Stromal cell of bone marrow (primary cell): Measurements from ENCODE around the gene SLC22A13.
"Not testable (repeated sequence)": the region's sequence is repeated elsewhere in the genome, so short reads cannot be mapped to it uniquely, and the experiment has no call there.

ENCODE experiments used
- DNase-seq: peaks from one replicate; pipeline ENCODE4 v3.0.0-alpha.2; 2012; ENCODE audit warnings: low read depth

Gene SLC22A13

DNA sequence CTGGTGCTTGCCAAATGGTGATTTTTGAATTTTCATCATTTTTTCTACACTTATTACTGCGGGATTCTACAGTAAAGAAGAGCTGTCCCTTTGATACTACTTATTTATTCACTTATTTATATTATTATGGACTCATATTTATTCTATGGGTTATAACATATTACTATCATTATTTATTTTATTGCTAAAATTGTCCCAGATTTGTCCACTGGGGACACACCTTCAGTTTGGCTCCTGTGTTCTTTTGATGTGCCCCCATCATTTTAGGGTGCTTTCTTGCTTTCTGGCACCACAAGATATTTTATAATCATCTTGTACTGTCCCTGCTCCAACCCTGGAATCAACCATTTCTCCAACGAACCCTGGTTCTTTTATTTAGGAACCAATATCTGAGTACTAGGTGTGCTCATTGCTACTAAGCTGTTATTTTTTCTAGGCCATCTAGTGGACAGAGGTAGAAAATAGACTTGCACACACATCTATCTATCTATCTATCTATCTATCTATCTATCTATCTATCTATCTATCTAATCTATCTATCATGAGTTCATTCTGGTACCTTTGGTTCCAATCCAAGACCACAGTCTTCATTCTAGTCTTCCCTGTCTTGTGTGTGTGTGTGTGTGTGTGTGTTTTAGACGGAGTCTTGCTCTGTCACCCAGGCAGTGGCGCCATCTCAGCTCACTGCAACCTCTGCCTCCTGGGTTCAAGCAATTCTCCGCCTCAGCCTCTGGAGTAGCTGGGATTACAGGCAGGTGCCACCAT is 32.5 kb downstream of the SLC22A13 start:
- peak; percentile 9 for DNase-seq

DNA sequence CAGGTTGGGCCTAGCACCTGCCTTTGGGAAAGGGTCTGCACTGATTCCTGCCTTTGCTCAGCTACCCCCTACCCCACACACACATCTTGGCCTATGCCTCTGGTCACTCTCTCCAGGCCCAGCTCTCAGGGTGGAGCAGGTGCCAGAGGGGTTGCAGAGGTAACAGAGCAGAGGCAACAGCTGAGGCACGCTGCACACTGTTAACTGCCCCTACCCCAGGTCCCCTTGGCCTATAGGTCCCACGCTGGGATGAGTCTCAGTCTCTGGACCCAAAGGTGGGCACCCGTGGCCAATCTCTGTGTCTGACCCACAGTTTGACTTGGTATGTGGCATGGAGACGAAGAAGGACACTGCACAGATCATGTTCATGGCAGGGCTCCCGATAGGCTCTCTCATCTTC is 41.3 kb downstream of the SLC22A13 start:
- DNase-seq: no peak

DNA sequence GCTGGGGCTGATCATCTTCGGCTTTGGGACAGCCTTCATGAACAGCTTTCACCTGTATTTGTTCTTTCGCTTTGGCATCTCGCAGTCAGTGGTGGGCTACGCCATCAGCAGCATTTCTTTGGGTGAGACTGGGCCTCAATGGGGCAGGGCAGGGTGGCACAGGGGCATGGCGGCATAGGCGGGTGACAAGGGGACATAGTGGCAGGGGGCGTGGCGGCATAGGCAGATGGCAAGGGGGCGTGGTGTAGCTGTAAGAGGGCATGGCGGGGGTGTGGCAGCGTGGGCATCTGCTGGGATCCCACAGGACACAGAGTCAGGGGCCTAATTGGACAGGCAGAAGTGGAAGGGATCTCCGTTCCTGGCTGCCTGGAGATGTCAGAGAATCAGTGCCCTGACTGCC is 42.0 kb downstream of the SLC22A13 start:
- no peak for DNase-seq

DNA sequence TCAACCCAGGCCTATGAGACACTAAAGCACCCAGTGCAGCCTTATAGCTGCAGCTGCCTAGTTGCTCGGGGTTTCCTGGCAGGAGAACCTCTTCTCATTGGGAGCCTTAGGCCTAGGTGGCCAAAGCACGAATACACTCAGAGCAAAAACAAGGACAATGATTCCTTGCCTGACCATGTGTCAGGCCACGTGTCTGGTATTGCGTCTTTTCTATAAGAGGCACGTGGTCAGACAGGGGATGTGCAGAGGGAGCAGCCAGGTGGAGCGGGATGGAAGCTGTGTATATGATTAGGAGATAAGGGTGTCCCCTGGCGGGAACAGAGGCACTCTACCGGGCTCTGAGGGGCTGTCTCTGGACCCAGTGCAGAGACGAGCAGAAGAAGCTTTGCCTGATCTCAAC is 42.8 kb downstream of the SLC22A13 start:
- no peak for DNase-seq

DNA sequence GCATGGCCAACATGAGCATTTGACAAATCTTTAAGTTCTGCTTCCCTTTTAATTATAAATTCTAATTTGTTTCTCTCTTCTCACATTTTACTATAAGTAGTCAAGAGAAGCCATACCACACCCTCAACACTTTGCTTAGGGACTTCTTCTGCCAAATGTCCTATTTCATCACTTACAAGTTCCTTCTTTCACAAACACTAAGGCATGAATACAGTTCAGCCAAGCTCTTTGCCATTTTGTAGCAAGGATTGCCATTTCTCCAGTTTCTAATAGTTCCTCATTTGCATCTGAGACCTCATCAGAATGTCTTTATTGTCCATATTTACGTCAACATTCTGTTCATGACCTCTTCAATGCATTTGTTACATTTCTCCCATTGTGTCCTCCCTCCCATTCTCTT is 45.9 kb downstream of the SLC22A13 start:
- DNase-seq: no peak

DNA sequence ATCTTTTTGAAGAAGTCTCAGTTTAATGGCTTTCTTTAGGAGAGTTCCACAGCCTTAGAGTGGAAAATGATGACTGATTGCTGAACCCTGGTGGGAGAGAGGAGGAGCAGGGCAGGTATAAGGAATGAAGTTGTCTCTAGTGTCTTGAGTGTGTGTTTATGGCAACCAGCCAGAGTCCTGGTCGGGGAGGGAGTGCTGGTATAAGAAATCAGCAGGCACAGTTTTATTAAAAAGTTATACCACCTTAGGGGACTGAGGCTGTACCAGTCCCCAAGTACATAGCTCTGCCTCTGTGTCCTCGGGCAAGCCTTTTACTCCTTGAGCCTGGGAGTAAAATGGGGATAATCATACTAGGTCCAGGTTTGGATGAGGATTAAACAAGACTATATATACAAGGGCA is 46.3 kb downstream of the SLC22A13 start:
- DNase-seq: no peak

DNA sequence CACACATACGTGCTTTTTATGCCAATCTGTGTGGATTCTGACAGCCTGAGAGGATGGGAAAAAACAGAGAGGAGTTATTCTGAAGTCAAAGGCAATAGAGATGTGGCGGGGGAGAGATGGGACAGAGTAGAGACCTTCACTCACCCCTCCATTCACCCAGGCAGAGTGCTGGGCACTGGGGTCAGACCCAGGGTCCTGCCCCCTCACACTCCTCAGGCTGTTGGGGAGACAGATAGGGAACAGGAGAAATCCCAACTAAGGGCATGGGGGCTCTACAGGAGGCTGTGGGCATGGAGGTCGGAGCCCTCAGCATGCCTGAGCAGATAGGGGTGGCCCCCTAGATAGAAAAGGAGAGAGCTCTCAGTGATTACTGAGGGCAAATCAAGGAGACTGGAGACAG is 46.7 kb downstream of the SLC22A13 start:
- no peak for DNase-seq

DNA sequence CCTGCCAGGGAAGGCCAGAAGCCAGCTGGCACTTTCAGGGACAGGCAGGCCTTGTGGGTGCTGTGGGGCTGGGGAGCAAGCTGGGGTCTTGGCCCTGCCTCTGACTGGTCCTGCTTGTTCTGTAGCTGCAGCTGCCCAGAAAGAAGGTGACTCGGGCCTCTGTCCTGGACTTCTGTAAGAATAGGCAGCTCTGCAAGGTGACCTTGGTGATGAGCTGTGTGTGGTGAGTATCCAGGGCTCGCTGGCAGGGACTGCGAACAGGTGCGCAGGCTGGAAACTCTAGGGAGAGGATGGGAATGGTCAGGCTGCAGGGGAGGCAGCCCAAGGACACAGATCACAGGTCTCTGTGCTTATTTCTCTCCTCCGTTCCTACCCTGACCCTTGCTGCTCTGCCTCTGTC is 47.7 kb downstream of the SLC22A13 start:
- no peak for DNase-seq

DNA sequence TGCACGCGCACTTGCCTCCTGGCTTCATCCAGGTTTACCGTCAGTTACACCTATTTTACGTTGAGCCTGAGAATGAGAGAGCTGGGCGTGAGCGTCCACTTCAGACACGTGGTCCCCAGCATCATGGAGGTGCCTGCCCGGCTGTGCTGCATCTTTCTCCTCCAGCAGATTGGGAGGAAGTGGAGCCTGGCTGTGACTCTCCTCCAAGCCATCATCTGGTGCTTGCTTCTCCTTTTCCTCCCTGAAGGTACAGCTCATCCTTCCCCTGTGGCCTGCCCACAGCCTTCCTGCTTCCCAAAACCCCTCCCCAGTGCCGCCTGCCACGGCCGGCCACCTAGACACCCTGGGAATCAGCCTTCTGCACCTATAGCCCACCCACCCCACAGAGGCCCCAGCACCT is 48.1 kb downstream of the SLC22A13 start:
- DNase-seq: no peak

DNA sequence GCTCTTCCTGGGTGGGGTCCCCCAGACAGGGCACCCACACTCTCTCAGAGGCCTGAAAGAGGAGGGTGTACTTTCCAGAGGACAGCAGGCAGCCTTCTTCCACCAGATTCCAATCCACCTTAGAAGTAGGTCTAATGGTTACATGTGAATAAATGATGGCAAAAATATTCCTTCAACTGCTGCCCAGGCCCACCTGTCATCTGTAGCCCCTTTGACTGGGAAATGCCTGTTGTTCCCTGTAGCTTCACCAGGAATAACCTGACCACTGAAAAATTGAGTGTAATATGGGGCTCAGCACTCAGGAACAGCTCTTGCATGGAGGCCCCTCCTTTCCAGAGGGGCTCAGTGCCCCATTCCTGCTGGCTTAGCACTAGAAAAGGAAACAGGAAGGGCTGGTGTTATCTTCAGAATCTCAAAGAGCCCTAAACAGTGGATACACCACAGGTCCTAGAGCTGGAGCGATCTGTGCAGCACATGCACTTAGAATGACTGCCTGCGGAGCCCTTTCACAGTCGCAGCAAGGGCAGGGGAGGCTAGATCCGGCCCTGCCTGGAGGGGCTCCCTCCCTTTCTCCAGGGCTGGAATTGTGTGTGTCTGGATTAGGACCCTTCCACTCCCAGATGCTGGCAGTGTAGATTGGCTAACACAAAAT is 48.6 kb downstream of the SLC22A13 start:
- no peak for DNase-seq

DNA sequence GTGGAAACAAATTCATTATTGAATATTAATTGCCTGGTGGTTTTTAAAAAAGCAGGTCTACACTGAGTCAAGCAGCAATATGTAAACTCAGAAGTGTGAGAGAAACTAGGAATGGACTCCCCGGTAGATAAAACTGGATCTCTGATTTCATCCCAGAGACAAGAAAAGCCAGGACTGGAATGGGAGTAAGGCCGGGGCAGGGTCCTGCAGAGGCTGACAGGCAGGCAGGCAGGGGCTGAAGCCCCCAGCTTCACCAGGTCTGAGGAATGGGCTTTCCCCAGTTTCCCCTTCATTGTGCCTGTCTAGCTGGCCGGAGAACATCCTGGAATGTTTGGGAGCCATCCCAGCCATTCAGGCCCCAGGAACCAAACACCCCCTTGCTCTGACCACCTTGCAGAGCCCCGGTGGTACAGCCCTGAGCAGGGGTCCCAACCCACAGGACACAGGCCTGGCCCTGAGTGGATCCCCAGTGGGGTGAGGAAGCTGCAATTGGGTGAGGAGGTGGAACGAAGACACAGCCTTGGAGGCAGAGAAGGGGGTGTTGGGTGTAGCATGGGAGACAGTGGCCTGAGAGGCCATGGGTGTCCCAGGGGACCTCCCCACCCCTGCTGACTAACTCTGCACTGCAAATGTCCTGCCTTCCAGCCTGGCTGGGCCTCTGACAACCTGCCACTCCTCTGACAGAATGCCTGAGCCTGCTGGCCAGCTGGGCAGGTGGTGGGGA is 49.3 kb downstream of the SLC22A13 start:
- no peak for DNase-seq

DNA sequence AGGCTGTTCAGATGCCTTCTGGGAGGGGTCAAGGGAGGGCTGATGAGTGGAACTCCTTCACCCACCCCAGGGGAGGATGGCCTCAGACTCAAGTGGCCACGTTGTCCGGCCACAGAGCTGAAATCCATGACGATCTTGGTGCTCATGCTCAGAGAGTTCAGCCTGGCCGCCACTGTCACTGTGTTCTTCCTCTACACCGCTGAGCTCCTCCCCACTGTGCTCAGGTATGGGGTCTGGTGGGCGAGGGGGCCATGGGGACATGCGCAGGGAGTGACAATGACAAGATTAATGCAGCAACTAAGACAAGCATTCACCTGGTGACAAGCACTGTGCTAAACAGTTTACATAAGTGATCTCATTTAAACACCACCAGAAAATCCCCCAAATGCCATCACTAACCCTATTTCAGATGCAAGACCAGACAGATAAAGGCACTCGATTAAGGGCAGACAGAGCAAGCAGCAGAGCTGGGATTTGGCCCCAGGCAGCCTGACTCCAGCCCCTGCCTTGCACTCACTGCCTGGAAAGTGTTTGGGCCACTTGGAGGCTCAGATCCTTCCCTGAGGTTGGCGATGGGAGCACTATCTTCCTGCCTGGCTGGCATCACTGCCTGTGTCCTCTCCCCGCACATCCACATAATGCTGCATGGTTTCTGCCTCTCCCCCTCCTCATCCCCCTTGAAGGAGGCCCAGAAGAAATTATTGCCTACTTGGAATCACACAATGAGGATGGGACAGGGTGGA is 50.0 kb downstream of the SLC22A13 start:
- DNase-seq: no peak

DNA sequence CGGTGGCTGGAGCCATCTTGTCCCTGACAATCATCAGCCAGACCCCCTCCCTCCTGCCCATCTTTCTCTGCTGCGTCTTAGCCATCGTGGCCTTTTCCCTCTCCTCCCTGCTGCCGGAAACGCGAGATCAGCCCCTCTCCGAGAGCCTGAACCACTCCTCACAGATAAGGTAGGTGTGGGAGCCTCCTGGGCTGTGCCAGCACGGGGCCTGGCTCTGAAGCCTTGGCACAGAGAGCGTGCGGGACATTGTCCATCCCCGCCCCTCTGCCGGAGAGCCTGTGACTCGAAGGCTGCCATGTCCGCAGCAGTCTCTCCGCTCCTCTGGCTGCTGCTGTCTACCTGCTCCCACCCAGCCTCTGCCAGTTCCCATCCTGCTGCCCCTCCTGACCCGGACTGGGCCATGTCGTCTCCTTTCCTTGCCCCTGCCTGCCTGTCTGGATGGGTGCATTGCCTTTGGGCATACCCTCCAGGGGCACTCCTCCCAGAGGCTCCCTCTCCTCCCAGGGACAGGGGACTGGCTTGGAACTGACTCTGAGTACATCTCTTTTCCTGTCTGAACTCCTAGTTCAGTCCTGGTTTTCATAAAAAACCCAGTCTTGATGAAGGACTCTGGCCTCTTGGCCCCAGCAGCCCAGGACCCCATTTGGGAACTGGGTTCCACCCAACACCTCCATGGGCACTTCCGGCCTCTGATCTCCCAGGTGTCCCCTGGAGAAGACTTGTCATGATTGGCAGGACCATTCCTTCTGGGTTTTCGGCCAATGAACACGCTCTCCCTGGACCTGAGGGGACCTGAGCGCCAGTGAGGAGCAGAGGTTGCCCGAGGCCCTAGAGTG is 51.0 kb downstream of the SLC22A13 start:
- DNase-seq: no peak

DNA sequence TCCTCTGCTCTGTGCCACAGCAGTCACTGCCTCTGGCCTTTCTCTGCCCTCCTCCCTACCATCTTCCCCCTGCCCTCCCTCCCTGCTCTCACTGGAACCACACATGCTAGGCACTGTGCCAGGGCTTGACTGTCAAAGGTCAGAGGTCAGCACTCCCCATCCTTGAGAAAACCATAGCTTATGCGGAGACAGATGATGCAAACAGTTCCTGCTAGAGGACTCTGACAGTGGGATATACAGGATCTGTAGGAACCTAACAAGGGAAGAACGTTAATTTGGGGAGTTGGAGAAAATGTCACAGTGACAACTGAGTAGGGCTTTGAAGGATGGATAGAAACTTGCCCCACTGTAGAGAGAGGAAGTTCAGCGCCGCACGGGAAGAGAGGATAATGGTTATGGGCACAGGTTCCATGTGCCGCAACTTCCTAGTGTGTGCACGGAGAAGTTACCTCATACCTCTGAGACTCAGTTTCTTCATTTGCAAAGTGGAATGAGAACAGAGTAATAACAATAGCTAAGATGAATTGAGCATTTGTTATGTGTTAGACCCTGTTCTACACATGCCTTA is 51.7 kb downstream of the SLC22A13 start:
- DNase-seq: no peak

DNA sequence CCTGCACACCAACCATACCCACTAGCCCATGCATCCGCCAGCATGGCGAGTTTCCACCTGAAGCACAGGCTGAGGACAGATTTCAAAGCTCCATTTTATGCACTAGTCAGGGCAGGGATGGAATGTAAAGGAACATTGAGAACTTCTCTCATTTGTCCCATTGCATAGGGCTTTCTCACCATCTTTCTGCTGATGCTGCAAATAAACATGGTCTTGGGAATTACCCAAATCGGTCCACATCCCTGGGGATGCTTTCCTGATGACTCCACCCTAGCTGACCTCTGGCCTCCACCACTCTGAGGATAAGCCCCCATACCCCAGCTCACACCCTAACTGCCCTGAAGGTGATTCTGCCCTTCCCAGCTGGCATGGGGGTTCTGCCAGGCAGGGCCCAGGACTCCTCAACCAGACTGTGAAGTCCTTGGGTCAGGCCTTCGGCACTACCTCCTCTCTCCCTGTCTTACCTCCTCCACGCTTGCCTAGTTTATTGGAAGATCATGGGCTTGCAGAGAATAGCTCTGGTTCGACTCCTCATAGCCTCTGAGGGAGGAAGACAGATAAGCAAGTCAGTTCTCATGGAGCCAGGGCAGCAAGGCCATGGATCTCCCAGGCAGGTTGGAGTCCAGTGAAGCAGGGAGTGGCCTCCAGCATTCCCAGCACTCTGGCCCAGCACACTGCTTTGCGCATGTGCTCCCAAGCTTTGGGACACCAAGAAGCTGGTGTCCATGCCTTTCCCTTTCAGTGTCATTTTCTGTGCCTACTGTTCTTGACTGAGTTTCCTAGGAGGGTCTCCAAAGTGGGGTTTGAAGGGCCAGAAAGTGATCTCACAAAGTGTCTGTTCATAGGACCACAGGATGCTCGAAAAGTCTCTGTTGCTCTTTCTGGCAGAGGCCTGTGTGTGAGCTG is 53.4 kb downstream of the SLC22A13 start:
- no peak for DNase-seq

DNA sequence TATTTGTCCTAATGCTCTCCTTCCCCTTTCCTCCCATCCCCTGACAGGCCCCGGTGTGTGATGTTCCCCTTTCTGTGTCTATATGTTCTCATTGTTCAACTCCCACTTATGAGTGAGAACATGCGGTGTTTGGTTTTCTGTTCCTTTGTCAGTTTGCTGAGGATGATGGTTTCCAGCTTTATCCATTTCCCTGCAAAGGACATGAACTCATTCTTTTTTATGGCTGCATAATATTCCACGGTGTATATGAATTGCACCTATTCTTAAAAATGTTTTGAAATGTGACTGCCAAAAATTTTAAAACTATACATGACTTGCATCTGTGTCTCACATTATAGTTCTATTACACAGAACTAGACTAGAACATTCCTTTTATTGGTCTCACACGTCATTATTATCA is 55.0 kb downstream of the SLC22A13 start:
- not testable (repeated sequence) for DNase-seq

DNA sequence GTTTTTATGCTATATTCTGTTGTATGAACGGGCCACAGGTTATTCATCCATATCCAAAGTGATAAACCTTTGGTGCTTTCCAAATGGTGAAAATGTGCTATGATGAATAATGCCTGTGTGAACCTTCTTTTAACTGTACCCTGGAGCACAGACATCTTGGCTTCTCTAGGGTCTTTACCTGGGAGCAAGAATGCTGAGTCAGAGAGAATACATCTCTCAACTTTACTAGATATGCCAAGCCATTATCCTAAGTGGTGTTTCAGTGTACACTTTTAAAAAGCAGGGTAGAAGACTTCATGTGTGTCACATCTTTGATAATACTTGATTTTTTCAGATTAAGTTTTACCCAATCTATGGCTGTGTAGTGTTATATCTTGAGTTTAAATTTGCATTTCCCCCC is 57.4 kb downstream of the SLC22A13 start:
- no peak for DNase-seq

DNA sequence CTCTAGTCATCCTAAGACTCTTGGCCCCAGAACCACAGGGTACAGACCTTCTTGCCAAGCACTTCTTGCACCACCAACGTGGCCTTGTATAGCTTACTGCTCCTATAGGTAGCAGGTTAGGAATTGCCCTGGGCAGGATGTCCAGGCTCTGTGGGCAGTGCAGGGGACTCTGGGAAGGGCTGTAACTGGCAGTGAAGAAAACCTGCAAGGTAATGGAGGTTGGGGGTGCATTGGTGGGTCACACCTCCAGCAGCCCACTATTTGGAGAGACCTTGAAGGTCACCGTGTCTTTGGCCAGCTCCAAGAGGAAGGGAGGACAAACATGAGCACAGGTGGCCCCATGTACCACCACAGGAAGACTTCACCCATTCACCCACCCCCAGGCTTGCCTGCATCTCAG is 59.6 kb downstream of the SLC22A13 start:
- no peak for DNase-seq

DNA sequence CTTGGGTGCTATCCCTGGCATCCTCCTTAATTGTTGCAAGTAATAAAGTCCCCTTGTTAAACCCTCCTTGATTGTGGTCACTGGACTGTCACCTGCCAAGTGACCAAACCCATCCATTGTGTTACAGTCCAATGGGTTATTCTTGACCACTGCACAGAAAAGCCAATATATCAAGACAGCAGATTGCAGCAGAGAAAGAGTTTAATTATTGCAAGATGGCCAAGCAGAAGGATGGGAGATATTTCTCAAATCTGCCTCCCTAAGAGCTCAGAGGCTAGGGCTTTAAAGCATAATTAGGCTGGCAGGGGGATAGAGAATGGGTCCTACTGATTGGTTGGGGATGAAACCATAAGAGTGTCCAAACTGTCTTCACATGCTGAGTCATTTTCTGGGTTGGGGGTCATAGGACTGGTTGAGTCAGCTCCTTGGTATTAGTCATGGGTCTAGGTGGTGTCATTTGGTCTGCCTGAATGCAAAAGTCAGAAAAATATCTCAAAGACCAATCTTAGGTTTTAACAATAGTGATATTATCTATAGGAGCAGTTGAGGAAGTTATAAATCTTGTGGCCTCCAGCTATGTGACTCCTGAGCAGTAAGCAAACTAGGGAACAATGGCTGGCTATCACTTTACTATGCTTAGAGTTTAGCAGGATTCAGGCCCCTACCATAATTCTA is 61.9 kb downstream of the SLC22A13 start:
- DNase-seq: peak; percentile 45
